Osteocyte (in vitro differentiated cells): Measurements from ENCODE around the gene ABAT. TPM values are rescaled to one million over a fixed set of nuclear protein-coding genes. Genes with fewer than 3 reads are reported as not detected.

Experiments used
- DNase-seq: peaks from one replicate; pipeline ENCODE4 v3.0.0; 2021; ENCODE audit warnings: mixed read lengths; ENCODE audit not compliant: unreplicated experiment; ENCODE audit errors: extremely low spot score
- H3K27ac Mint-ChIP-seq: one replicate; pipeline ENCODE4 v1.8.0; 2021; ENCODE audit warnings: mild to moderate bottlenecking, mixed read lengths; ENCODE audit not compliant: unreplicated experiment
- H3K27me3 Mint-ChIP-seq: one replicate; pipeline ENCODE4 v1.8.0; 2021; ENCODE audit warnings: mixed read lengths; ENCODE audit not compliant: unreplicated experiment
- H3K36me3 Mint-ChIP-seq: one replicate; pipeline ENCODE4 v1.8.0; 2021; ENCODE audit warnings: mixed read lengths; ENCODE audit not compliant: unreplicated experiment
- H3K4me1 Mint-ChIP-seq: one replicate; pipeline ENCODE4 v1.8.0; 2021; ENCODE audit warnings: mixed read lengths; ENCODE audit not compliant: unreplicated experiment
- H3K4me3 Mint-ChIP-seq: one replicate; pipeline ENCODE4 v1.8.0; 2021; ENCODE audit warnings: mild to moderate bottlenecking, moderate library complexity, mixed read lengths; ENCODE audit not compliant: unreplicated experiment
- H3K9me3 Mint-ChIP-seq: one replicate; pipeline ENCODE4 v1.8.0; 2021; ENCODE audit warnings: mixed read lengths; ENCODE audit not compliant: unreplicated experiment
- total RNA-seq: library from RNA; stranded (reverse); gene quantifications from 2 replicates; pipeline ENCODE4 v1.2.1, GENCODE V29; 2021
- TF ChIP-seq, protein P1 (sequence below): fragments of 200-600 bp; sonication (generic); IDR thresholded peaks from 2 replicates; pipeline ENCODE4 v1.5.0; 2021; ENCODE audit warnings: antibody characterized with exemption, mild to moderate bottlenecking, moderate library complexity

ABAT gene
- total RNA-seq, 1 donor from 2014 or later = 3.0 TPM

DNA sequence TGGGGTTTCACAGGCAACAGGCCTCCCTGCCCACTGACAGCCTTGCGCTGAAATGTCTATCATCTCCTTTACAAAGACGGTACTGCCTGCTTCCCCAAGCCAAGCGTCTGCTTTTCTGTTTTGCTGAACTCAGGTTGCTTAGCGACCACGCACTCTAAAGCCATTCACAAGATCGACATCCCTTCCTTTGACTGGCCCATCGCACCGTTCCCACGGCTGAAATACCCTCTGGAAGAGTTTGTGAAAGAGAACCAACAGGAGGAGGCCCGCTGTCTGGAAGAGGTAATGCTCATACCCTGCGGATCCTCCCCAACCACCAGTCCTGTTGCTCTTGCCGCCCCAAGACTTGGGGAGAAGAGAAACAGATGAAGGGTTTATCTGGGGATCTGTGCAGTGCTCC lies 94.3 kb downstream of the ABAT start:
- TF ChIP-seq, protein P1, sequence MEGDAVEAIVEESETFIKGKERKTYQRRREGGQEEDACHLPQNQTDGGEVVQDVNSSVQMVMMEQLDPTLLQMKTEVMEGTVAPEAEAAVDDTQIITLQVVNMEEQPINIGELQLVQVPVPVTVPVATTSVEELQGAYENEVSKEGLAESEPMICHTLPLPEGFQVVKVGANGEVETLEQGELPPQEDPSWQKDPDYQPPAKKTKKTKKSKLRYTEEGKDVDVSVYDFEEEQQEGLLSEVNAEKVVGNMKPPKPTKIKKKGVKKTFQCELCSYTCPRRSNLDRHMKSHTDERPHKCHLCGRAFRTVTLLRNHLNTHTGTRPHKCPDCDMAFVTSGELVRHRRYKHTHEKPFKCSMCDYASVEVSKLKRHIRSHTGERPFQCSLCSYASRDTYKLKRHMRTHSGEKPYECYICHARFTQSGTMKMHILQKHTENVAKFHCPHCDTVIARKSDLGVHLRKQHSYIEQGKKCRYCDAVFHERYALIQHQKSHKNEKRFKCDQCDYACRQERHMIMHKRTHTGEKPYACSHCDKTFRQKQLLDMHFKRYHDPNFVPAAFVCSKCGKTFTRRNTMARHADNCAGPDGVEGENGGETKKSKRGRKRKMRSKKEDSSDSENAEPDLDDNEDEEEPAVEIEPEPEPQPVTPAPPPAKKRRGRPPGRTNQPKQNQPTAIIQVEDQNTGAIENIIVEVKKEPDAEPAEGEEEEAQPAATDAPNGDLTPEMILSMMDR = no peak
- H3K4me1 Mint-ChIP-seq = no peaks in the 10 kb centered on the region
- no peaks in the 10 kb centered on the region for H3K36me3 Mint-ChIP-seq
- H3K27ac Mint-ChIP-seq = no peak overlapping the region
- DNase-seq = no peak
- H3K27me3 Mint-ChIP-seq = no peaks in the 10 kb centered on the region
- no peak overlapping the region for H3K4me3 Mint-ChIP-seq
- H3K9me3 Mint-ChIP-seq = no peaks in the 10 kb centered on the region

DNA sequence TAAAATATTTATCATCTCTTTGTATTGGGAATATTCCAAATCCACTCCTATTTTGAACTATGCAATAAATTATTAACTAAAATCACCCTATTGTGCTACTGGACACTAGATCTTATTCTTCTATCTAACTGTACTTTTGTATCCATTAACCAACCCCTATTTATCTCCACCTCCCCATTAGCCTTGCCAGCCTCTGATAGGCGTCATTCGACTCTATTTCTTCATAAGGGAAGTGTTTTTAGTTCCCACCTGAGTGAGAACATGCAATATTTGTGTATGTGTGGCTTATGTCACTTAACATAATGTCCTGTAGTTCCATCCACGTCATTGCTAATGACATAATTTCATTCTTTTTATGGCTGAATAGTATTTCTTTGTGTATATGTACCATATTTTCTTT lies 99.1 kb downstream of the ABAT start:
- no peaks in the 10 kb centered on the region for H3K9me3 Mint-ChIP-seq
- TF ChIP-seq, protein P1 = no peak
- H3K36me3 Mint-ChIP-seq = peaks cover 3% of the 10 kb centered on the region
- H3K4me3 Mint-ChIP-seq = no peak overlapping the region
- no peaks in the 10 kb centered on the region for H3K27me3 Mint-ChIP-seq
- no peak overlapping the region for H3K27ac Mint-ChIP-seq
- H3K4me1 Mint-ChIP-seq = no peaks in the 10 kb centered on the region
- DNase-seq = no peak

DNA sequence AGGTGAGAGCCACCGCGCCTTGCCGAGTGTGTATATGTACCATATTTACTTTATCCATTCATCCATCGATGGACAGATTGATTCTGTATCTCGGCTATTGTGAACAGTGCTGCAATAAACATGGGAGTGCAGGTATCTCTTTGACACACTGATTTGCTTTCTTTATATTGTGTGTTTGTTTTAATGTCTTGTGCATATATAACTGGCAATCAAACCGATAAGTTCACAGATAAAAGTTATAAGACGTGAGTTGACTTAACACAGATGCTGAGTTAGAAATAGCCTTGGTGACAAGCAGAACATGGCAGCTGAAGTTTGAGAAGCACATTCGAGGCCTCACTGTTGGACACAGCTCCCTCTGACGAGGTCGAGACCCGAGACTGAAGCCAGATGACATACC lies 99.8 kb downstream of the ABAT start:
- no peak overlapping the region for H3K27ac Mint-ChIP-seq

DNA sequence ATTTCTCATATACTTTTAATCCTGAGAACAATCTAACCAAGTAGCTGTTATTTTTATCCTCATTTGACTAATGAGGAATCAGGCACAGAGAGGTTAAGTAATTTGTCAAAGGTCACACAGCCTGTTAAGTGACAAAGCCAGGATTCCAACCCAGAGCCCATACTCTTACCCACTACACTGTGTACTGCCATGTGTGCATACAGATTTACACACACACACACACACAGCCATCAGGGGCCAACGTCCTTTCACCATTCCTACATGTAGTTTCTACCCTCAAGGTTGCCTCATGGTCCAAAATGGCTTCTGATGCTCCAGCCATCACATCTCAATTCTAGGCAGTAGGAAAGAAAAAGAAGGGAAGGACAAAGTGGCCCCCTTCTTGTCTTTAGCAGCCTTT lies 100.9 kb downstream of the ABAT start:
- Mint-ChIP-seq H3K4me3 (no peak overlapping the region), H3K9me3 (no peaks in the 10 kb centered on the region), H3K4me1 (no peaks in the 10 kb centered on the region), H3K27ac (no peak overlapping the region), H3K27me3 (no peaks in the 10 kb centered on the region), H3K36me3 (peaks cover 3% of the 10 kb centered on the region)
- TF ChIP-seq, protein P1 = no peak
- DNase-seq = no peak

More for the DNA sequence above, 99.8 kb downstream of the ABAT start:
- Mint-ChIP-seq H3K36me3 (peaks cover 3% of the 10 kb centered on the region), H3K9me3 (no peaks in the 10 kb centered on the region), H3K27me3 (no peaks in the 10 kb centered on the region), H3K4me1 (no peaks in the 10 kb centered on the region), H3K4me3 (no peak overlapping the region)
- DNase-seq = no peak
- TF ChIP-seq, protein P1 = no peak

DNA sequence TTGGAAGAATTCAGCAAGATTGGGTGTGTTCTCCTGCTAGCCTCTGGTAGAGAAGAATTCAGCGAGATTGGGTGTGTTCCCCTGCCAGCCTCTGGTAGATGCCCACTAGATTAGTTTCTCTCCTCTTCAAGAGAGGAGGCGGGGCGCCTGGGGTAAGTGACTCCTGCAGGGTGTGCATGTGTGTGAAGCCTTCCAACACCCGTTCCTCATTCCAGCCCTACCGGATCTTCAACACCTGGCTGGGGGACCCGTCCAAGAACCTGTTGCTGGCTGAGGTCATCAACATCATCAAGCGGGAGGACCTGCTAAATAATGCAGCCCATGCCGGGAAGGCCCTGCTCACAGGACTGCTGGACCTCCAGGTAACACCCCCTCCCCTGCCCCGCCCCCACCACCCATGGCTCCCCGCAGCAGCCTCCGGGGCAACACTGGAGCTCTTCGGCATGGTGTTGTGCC lies 101.7 kb downstream of the ABAT start:
- DNase-seq = no peak
- Mint-ChIP-seq H3K9me3 (no peaks in the 10 kb centered on the region), H3K27me3 (no peaks in the 10 kb centered on the region), H3K36me3 (peaks cover 3% of the 10 kb centered on the region), H3K4me1 (no peaks in the 10 kb centered on the region), H3K4me3 (no peak overlapping the region), H3K27ac (no peak overlapping the region)
- TF ChIP-seq, protein P1 = no peak
